HG03575 (cell line): ENCODE measurements around the gene ARPP21.

Experiments used
- ATAC-seq: cut with Tn5 transposase; IDR thresholded peaks from one replicate; pipeline ENCODE4 v1.9.1; 2021; ENCODE audit not compliant: unreplicated experiment, insufficient number of reproducible peaks, low FRiP score; ENCODE audit errors: extremely low read depth

ARPP21 gene

DNA sequence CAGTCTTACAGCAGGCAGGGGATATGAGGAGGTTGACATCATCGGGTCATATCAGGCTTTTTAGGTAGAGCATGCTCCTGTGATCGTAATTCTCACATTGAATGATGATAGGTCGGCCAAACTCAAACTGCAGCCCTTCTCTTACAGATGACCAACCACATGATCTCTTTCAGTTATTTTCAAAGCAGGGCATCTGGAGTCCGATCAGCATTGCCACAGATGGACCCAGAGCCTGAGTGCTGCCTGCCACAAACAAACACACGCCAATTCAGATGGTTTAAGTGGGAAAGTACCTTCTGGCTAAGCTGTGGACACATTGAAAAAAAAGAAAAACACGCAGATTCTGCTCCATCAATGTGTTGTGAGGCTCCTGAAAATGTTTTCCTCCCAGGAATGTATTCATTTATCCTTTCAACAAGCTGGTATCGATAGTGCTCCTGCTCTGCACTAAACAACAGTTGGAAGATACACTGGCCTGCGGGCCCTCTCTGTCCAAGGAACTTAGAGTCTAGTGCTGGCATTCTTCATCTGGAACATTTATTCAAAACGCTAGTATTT lies 31.2 kb downstream of the ARPP21 start:
- ATAC-seq, result no peak

DNA sequence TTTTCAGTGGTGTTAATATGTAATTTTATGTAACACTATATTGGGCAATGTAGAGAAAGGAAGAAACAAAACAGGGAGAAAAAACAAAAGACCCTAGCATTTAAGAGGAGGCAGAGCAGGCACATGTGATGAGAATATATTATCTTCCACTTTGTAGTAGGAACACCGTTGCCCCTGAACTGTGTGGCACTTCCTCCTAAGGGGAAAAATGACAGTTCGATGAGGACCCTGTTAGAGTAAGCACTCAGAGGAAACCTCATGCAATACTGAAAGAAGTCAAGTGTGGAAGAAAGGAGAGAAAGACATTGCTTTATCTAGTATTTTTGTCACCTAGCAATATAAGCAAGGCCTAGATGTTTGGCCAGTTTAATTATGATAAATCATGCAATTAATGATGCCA lies 32.2 kb downstream of the ARPP21 start:
- no peak for ATAC-seq

DNA sequence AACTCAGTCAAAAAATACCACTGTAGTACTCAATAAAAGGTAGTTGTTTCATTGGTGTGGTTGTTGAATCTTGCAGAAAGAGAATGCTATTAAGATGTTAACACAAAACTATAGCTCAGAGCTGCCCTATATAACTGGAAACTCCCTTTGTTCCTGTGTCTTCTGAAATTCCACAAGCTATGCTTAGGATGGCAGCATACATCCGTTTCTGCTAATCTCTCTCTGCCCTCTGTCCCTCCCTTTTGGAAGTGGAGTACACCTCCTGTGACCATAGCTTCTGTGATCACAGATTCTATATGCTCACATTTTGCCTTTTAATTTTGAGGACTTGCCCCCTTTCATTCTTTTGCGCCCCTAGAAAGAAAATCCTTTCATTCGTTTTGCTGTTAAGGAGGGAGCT lies 33.7 kb downstream of the ARPP21 start:
- ATAC-seq, result no peak

DNA sequence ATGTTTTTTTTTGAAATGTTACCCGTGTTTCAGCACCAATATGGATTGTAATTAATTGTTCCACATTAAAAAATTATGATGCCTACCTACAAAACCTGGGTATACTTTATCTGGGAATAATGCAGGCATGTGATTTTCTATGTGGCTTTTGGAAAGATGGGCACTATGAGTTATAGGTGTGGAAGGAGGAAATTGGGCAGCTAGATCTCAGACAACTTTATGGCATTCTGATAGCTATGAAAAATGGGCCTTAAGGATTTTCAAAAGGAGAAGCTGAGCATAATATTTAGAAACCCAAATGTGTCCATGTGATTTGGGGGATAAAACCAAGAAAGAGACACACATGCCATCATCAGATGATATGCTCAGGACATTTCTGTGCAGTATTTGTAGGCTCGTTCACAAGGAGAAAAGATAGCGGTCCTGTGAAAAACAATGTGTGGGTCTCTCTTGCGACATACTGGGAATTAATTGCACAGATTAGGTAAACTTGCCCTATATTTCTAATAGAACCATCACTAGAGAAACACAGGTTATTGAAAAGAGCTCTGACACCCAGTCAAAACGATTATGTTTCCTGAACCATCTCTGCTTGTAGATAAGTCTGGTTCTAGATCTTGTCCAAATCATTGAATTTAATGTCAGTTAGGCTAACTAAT lies 35.3 kb downstream of the ARPP21 start:
- no peak for ATAC-seq

DNA sequence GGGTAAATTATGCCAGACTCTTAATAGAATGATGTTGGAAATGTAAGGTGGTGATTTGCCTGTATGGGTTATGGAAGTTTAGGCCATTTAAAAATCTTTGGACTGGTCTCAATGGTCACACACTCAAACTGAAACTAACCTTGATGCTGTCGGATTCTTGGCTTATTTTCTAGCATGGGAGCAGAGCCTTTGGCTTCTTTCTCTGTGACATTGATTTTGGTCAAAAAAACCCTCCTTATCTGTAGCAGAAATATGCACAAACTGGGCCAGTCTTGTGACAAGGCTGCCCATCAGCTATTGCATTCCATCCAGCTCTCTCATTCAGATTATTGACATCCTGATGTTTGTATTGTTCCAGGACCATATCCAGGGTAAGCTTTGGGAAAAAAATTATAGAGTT lies 35.9 kb downstream of the ARPP21 start:
- ATAC-seq, result no peak

DNA sequence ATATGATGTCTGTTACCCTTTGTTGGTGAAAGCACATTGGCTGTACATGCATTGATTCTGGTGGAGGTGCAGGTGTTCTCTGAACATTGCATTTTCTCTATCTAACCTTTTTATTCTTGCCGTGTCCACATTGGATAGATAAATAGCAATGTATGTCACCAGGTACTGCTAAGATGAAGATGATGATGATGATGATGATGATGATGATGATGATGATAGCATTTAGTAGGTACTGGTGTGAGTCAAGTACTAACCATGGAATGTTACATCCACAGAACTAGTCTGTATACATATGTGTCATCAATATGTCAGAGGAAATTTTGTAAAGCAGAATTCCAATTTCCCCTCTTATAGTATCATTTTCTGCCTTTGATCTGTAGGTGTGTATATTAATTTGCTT lies 36.3 kb downstream of the ARPP21 start:
- no peak for ATAC-seq

DNA sequence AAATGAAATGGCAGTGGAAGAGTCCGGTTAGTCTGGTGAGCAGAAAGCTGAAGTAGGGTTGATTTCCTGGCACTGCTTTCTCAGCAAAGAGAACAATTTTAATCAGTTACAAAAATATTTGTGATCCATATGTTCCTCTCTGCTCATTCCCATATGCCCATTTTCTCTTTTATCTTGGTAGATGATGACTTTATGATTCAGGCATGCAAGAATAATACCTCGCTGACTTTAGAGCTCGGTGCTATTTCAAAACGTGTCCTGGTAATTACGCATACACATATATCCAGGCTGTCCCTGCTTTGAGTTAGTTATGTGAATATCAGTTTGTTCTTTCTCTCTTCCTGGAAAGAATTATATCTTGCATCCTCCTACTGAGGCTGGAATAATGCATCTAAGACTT lies 38.5 kb downstream of the ARPP21 start:
- ATAC-seq, result no peak

DNA sequence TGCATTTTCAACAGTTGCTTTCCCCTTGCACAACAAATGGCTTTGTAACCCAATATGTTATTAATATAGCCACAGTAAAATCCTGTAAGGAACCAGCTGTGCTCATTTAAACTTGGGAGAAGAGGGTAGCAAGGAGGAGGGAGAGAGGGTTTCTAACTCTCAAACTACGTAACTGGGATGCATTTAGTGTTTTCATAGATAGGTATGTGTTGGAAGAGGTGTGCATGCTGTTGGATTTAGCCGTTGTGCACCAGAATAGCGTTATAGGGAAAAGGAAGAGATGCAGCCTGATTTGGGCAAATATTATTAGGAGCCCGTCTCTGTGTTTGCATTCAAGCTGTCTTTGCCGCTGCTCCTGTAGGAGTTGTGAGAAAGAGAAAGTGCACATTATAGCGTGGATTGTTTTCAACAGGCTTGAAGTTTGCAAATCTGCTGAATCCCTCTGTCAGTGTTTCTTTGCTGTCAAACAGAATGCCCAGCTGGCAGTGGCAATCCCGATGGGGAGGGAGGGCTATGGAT lies 39.4 kb downstream of the ARPP21 start:
- ATAC-seq, result no peak

DNA sequence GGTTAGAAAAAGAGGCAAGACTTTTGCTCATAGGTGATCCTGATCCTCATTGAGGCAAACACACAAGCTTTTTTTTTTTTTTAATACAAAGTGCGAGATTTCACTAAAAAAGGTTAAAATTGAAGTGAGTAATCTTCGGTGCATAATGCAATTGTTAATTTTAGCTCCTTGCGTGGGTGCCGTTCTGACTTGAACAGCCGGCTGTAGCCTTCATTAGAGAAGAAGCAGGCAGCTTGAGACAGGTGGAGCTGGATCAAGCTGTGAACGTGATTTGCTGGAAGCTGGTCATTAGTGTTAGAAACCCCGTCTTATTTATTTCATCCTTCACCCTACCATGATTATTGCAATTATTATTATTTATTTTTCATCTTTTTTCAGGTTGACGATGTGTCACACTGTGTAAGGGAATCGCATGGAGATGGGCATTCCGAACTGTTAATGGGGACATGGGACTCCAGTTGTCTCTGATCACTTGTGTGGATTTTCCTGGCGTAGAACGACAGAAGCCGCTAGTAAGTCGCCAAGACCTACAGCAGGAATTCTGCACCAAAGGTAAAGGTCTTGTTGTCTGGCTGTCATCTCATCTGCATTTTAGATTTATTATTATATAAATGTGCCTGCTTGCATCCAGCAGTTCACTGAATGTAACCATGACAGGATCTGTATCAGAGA lies 40.2 kb downstream of the ARPP21 start:
- ATAC-seq, result no peak

DNA sequence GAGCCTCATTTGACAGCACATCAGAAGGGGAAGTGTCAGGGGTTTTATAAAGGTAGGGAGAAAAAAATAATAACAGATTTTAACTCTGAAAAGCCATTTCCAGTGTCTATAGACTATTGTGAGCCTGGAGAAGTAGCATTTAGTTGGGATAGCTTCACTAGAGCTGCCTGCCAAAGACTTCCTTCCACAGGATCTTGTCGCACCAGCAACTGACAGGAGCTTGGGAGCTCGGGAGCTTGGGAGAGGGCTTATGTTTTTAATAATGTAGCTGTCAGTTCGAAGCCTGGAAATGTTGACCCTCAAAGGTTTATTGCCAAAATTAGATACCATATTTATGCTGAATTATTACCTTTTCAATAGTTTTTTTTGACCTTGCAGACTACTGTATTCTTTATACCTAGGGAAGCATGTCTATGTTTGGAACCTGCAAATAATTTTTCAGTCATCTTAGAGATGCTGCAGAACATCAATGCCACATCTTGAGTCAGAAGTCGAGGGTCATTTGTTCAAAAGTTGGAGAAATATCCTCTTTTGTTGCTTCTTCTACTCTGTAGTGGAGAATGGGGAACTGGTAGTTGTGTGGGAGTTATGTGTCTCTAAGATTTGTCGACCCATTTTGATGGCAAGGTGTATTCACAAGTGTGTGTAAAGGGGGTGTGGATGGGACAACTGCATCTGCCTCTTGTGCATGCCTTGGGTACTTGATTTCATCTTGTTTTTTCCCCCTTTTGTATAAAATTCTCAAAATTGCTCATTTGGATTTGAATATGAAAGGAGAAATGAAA lies 41.7 kb downstream of the ARPP21 start:
- ATAC-seq, result no peak

DNA sequence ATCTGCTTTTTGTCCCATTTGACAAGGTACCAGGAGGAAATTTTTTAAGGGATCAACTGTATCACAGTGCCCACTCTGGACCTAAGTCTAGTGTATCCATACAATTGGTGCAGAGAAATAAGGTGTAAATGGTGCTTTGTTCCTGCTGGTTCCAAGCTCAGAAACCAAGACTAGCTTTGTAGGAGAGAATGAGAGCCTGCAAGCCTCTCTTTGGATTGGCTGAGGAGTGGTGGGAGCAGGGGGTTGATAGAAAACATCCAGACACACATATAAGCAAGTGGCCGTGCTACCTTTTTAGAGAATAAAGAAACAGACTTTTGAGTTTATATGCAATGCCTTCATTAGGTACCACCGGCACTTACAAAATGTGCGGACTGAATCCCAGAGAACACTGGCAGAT lies 45.8 kb downstream of the ARPP21 start:
- no peak for ATAC-seq

DNA sequence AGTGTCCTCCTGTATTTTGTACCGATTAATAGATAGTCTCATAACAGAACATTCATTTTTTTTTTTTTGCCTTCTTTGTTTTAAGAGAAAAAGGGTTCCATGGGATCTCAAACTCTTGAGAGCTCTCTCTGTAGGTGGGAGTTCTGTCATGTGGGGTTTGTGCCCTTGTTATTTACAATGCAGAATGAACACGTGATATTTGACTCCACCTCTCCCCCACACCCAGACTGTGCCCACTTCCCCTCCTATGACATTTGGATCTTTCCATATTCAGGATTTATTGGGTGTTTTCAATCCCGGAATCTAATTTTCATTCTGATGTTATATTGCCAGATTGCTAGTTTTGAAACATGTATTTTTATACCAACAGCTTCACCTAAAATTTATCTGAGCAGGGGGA lies 49.5 kb downstream of the ARPP21 start:
- ATAC-seq, result no peak

DNA sequence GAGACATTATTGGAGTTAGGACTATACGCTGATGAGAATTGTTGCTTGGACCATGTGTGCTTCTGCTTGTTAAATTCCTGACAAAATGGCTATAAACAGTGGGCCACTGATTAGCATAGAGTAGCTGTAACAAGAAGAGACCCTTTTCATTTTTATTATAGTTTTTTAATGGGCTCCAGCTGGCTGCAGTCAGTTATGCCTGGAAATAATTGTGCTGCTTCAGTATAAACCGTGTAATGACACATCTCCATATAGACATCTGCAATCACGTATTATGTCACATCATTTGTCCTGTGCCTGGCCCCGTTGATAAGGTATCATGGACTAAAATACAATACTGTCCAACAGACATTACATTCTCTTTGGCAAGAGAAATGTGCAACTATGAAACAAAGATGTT lies 50.9 kb downstream of the ARPP21 start:
- no peak for ATAC-seq

DNA sequence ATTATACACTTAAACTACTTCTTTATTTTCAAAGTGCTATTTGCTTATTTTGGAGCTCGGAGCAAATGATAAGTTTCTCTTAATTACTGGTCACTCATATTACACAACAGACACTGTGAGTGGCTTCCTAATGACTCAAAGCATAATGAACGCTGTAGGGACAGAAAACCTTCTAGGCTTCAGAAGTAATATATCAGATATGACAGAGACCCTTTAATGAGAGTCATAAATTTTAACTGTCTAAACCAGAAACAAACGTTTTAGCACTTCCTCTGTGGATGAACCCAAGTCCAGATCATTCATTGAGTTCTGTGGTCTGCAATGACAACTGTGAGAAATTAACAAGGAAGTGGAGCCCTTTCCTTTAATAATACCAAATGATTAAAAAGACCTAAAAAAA lies 66.6 kb downstream of the ARPP21 start:
- ATAC-seq, result no peak

DNA sequence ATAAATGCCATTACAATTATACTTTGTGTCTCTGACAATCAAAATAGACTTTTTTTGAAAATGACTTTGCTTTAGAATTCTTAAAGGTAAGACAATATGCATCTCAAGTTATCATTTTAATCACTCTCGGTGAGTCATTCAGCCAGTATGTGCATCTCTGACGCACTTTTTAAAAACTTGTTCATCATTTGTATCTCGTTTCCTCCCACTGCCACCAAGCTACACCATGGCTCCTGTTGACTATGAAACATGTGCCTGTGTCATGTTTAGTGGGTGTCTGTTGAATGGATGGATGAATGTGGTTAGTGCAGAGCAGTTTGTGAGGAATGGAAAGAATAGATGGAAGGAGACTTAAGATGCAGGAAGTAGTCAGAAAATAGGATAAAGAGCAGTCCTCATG lies 68.6 kb downstream of the ARPP21 start:
- ATAC-seq, result no peak

DNA sequence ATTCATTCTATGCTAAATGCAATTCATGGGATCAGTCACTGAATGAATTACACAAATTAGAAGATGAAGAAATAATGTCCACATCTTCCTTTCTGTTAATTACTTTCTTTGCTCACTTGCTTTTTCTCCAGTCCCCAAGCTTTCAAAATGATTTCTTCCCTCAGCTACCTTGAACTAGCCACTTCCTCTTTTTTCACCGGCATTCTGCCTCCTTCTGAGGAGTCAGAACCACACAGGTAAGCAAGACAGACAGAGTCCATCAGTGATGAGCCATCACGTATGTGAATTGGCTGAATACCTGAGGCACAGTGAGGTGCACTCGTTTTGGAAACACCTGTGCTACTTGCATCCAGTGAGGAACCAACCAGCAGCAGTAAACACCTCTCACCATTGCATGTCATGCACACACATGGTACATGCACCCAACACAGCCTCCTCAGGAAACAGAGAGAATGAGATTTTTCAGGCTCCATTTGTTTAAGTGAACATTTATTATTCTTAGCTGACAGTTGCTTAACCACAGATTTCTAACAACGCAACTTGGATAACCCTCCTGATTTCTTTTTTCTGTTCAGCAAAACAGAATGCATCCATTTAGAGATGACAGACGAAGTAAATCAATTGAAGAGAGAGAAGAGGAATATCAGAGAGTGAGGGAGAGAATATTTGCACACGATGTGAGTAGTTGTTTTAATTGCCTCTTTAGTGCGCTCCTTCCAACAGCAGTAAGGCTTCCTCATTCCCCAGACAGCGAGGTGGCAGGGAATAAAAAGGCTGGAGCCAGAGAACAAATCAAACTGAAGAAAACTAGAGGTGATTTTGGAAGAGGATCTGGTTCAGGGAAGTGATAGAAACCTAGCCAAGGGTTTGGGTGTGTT lies 69.3 kb downstream of the ARPP21 start:
- ATAC-seq, result no peak

DNA sequence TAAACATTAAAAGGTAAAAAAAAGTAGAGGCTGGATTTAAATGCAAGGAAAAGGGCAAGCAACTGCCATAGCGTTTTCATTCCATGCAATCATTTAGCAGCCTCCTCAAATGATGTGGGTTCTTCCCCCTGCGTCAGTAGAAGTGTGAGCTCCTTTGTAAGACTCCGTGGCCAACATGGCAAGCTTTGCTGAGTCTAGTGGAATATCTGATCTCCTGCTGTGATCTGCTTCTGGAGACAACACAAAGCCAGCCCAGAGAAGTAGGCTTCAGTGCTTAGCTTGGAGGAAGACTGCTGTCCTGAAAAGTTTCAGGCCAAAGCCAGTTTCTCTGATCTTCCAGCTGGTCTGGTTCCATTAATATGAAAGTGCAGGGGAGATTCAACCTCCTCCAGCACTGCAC lies 70.4 kb downstream of the ARPP21 start:
- no peak for ATAC-seq

DNA sequence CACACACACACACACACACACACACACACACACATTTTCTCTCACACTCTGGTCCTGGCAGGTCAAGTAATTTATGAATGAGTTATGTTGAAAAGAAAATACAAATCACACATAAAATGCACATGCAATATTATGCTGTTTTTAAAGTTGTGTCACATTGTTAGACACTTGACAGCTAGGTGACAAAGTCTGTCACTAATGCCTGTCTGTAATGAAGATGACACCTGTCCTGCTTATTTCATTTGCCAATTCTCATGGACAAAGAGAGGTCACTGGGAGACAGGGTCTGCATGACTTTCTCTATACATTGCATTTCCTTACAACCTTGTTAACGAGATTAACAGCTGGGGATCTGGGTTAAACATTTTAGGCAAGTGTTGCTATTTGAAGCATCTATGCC lies 71.2 kb downstream of the ARPP21 start:
- ATAC-seq, result no peak

DNA sequence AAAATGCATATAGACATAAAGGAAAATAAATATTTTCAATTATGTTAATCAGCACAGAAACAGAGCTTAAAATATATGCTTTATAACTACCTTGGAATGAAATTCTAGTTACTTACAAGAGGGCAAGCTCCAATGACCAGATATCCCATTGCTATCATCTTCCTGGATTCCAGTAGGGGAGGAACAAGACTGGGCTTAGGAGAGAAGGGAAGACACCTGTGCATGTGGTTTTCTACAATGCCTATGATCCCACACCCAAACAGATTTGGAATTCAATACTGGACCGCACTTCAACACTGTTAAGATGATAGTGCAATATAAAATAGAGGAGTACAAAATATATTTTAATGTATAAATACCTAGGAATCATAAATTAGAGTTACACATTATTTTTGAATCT lies 79.6 kb downstream of the ARPP21 start:
- ATAC-seq, result no peak
